HepG2 (cell line): ENCODE results near the gene KIAA1755. TPM values are rescaled to one million over a fixed set of nuclear protein-coding genes. Genes with fewer than 3 reads are reported as not detected.

Experiments used
- ATAC-seq: fragments of 200-7000 bp; cut with Tn5 transposase; 3 replicates; pipeline ENCODE4 v1.9.1; 2020; ENCODE audit warnings: mild to moderate bottlenecking, moderate library complexity
- BruUV-seq: library from RNA; stranded (reverse); fragments of 400-500 nt; replicated peaks from 2 replicates; lab custom pipeline; 2021; lab: Mats Ljungman, UMichigan
- CTCF ChIA-PET: fragments of 300-600 bp; formaldehyde crosslinking; extraction: SDS; loops from one replicate; lab custom pipeline; 2021; ENCODE audit warnings: low total read pairs, inconsistent platforms, low intra/inter-chr PET ratio; lab: Yijun Ruan, JAX
- POLR2A ChIA-PET: fragments of 350-600 bp; sonication (Branson Sonifier 250); formaldehyde crosslinking; loops from one replicate; lab custom pipeline; 2020; ENCODE audit warnings: antibody characterized with exemption, inconsistent platforms; lab: Yijun Ruan, JAX
- DNase-seq: peaks from one replicate; pipeline ENCODE4 v3.0.0-alpha.2; 2015; ENCODE audit warnings: low spot score
- FAIRE-seq: peaks from 3 replicates; lab custom pipeline; 2011; peaks lifted over from hg19 to GRCh38; lab: Jason Lieb, UNC
- H2AFZ ChIP-seq: one replicate; pipeline ENCODE4 v1.6.1; 2011; ENCODE audit warnings: low read length, inconsistent platforms
- H3K27ac ChIP-seq: fragments of 300-600 bp; 3 replicates; pipeline ENCODE4 v1.8.0; 2011; ENCODE audit warnings: mixed run types, mild to moderate bottlenecking, mixed read lengths, low read length, inconsistent platforms; ENCODE audit not compliant: insufficient read depth; ENCODE audit errors: extremely low read length
- H3K27me3 ChIP-seq, 2 experiments: fragments of 200-600 bp in 1 of 2; 2 replicates in 1 of 2; 3 replicates in 1 of 2; pipeline versions ENCODE4 v1.6.0 to v1.8.0; 2011; ENCODE audit warnings: low read length in 2 of 2, mild to moderate bottlenecking in 2 of 2, moderate library complexity in 2 of 2, inconsistent platforms in 1 of 2; ENCODE audit not compliant: insufficient read depth in 2 of 2, control insufficient read depth in 1 of 2
- H3K36me3 ChIP-seq, 2 experiments: fragments of 200-600 bp in 1 of 2; replicated peaks in 1 of 2; 2 replicates in 1 of 2; 3 replicates in 1 of 2; pipeline versions ENCODE4 v1.5.1 to v1.8.0; 2011; ENCODE audit warnings: low read length in 2 of 2, inconsistent platforms in 1 of 2; ENCODE audit not compliant: insufficient read depth in 2 of 2, control insufficient read depth in 1 of 2
- H3K4me1 ChIP-seq: 2 replicates; pipeline ENCODE4 v1.5.1; 2012; ENCODE audit warnings: low read length, inconsistent platforms; ENCODE audit not compliant: insufficient read depth
- H3K4me2 ChIP-seq: 2 replicates; pipeline ENCODE4 v1.6.0; 2011; ENCODE audit warnings: low read depth, low read length, inconsistent platforms
- H3K4me3 ChIP-seq, 3 experiments: fragments of 200-600 bp in 1 of 3; sonication (generic), shearing (Covaris generic) in 1 of 3; replicated peaks in 1 of 3; 2 replicates each; pipeline ENCODE4 v1.5.1; 2011 to 2016; ENCODE audit warnings: low read length in 3 of 3, inconsistent platforms in 2 of 3, low read depth in 2 of 3, mild to moderate bottlenecking in 2 of 3, control low read depth in 1 of 3, mixed read lengths in 1 of 3; ENCODE audit not compliant: insufficient read depth in 1 of 3
- H3K79me2 ChIP-seq: one replicate; pipeline ENCODE4 v1.6.1; 2011; ENCODE audit warnings: low read length, inconsistent platforms; ENCODE audit not compliant: insufficient read depth
- H3K9ac ChIP-seq: 2 replicates; pipeline ENCODE4 v1.6.0; 2011; ENCODE audit warnings: mild to moderate bottlenecking, low read depth, low read length, inconsistent platforms; ENCODE audit not compliant: insufficient read depth
- H3K9me3 ChIP-seq: 2 replicates; pipeline ENCODE4 v1.5.1; 2012; ENCODE audit warnings: mild to moderate bottlenecking, low read length
- H4K20me1 ChIP-seq: 2 replicates; pipeline ENCODE4 v1.6.0; 2011; ENCODE audit warnings: inconsistent platforms, mild to moderate bottlenecking, low read length, moderate library complexity; ENCODE audit not compliant: insufficient read depth
- ARNTL ChIP-seq: sonication (generic); formaldehyde crosslinking; IDR thresholded peaks from 2 replicates; pipeline ENCODE4 v1.4.0; 2020; ENCODE audit warnings: mild to moderate bottlenecking, missing genetic modification reagents
- ISX ChIP-seq: sonication (generic); formaldehyde crosslinking; conservative IDR thresholded peaks from 2 replicates; pipeline ENCODE4 v1.5.0; 2020; ENCODE audit warnings: missing genetic modification reagents
- PAX8 ChIP-seq: sonication (generic); formaldehyde crosslinking; IDR thresholded peaks from 2 replicates; pipeline ENCODE4 v1.8.0; 2022; ENCODE audit warnings: mild to moderate bottlenecking, missing genetic modification reagents, borderline replicate concordance
- SP5 ChIP-seq: IDR thresholded peaks from 2 replicates; pipeline ENCODE4 v1.6.1; 2016; ENCODE audit warnings: low read depth, borderline replicate concordance
- TARDBP ChIP-seq: sonication (generic); formaldehyde crosslinking; IDR thresholded peaks from 2 replicates; pipeline ENCODE4 v1.8.0; 2022; ENCODE audit warnings: mild to moderate bottlenecking, missing genetic modification reagents
- TCF7 ChIP-seq: sonication (generic); IDR thresholded peaks from 2 replicates; pipeline ENCODE4 v1.6.1; 2016; ENCODE audit warnings: antibody characterized with exemption, low read depth
- TOPORS ChIP-seq: sonication (generic); formaldehyde crosslinking; IDR thresholded peaks from 2 replicates; pipeline ENCODE4 v1.8.0; 2023; ENCODE audit warnings: mild to moderate bottlenecking, missing genetic modification reagents
- YEATS2 ChIP-seq: sonication (generic); formaldehyde crosslinking; IDR thresholded peaks from 2 replicates; pipeline ENCODE4 v1.4.0; 2020; ENCODE audit warnings: missing genetic modification reagents, borderline replicate concordance
- ZNF629 ChIP-seq: sonication (generic); formaldehyde crosslinking; conservative IDR thresholded peaks from 2 replicates; pipeline ENCODE4 v1.5.0; 2020; ENCODE audit warnings: missing genetic modification reagents
- WGBS: methylation state at CpG from one replicate; pipeline ENCODE4 v1.1.6; 2017; ENCODE audit warnings: low lambda C conversion rate; 5-methylcytosine and 5-hydroxymethylcytosine counted together
- in situ Hi-C: cut with HindIII; loops from 2 replicates; pipeline ENCODE4 v1.10.0; 2017; ENCODE audit warnings: low pct_unique_long_range_greater_than_20kb; ENCODE audit not compliant: extremely low pct_ligation_motif_present
- intact Hi-C: fragments of 100-400 bp; cut with micrococcal nuclease; formaldehyde crosslinking; loops from one replicate; pipeline ENCODE4 v1.10.0; 2022; ENCODE audit not compliant: unreplicated experiment
- polyA plus RNA-seq, 8 experiments: library from polyadenylated mRNA; depleted of rRNA in 3 of 8; stranded (reverse) in 7 of 8; unstranded in 1 of 8; fragments of >200 nt; fragmentation: Illumina TruSeq in 4 of 8; extraction: Trizol in 4 of 8; gene quantifications; 2 replicates each; pipeline versions ENCODE4 v1.2.1 to v1.2.3, GENCODE V29; 2011 to 2016; ENCODE audit warnings: low read depth in 4 of 8, missing spikeins in 1 of 8, mixed read lengths in 1 of 8; ENCODE audit not compliant: insufficient read depth in 1 of 8
- total RNA-seq, 5 experiments: library from RNA; depleted of rRNA; stranded (reverse); fragments of >200 nt; fragmentation: Illumina TruSeq; extraction: Trizol; gene quantifications; 2 replicates each; pipeline ENCODE4 v1.2.3, GENCODE V29; 2016; ENCODE audit warnings: low read depth in 1 of 5
- TF ChIP-seq, protein P1 (sequence below): sonication (generic); formaldehyde crosslinking; IDR thresholded peaks from 2 replicates; pipeline ENCODE4 v1.4.0; 2020; ENCODE audit warnings: mild to moderate bottlenecking, missing genetic modification reagents, borderline replicate concordance
- TF ChIP-seq, protein P2 (sequence below): sonication (generic); formaldehyde crosslinking; IDR thresholded peaks from 2 replicates; pipeline ENCODE4 v1.9.0; 2021; ENCODE audit warnings: mild to moderate bottlenecking, missing genetic modification reagents

The KIAA1755 gene
- total and polyA plus RNA-seq, 2 of the 13 experiments (the other 11 are each of a cell fraction or from before 2014, with no cell fraction given), result 0.04 TPM; not detected in 1

DNA sequence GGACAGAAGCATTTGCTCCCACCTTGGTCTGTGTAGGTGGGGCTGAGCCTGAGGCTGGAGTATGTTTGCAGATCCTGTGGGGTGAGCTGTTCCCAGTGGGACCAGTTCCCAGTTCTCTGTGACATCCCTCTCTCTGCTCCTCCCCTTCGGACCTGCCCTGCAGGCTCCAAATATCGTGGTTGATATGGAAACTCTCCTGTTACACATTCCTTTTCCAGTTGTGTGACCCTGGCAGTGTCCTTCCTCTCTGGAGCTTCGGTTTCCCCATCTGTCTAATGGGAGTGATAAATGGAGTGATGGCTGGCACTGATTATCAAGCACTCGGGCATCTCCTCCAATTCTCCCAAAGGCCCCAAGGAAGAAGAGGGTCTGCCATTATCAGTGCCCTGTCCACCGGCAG, 79.8 kb downstream of the KIAA1755 start:
- in situ Hi-C loops, result no loop called here
- 0 out of 2 replicates have a peak, but pooled peaks have one; percentile 16 for TF ChIP-seq ZNF629 (CRISPR knock-in tag)
- no peak for TF ChIP-seq YEATS2 (CRISPR knock-in tag)
- 0 out of 2 replicates have a peak, but pooled peaks have one; percentile 3 for TF ChIP-seq TCF7
- TF ChIP-seq, all 625 proteins: peak for 2
- Histone ChIP-seq H4K20me1 (no peaks in the 10 kb centered on the region), H2AFZ (no peak overlapping the region), H3K4me2 (no peak overlapping the region), H3K27ac (no peak overlapping the region), H3K27me3 (peaks cover 7 to 34% of the 10 kb centered on the region in 2 experiments; a peak in 4 of 5 replicates), H3K9ac (no peak overlapping the region), H3K4me3 (no peak overlapping the region), H3K36me3 (no peaks in the 10 kb centered on the region), H3K79me2 (no peaks in the 10 kb centered on the region), H3K4me1 (no peaks in the 10 kb centered on the region), H3K9me3 (no peaks in the 10 kb centered on the region)
- CTCF ChIA-PET, result no interaction called here
- FAIRE-seq (no peak), DNase-seq (no peak), ATAC-seq (no peak)
- intact Hi-C loops, result no loop called here
- no TSS peak for BruUV-seq
- POLR2A ChIA-PET, result interaction anchor here (0.8 kb wide), 1 partner anchor 37 kb away, joined by 3 read pairs; no protein-coding TSS in a partner anchor
- WGBS, result 28% methylated on average over 5 of the region's 5 CpGs

DNA sequence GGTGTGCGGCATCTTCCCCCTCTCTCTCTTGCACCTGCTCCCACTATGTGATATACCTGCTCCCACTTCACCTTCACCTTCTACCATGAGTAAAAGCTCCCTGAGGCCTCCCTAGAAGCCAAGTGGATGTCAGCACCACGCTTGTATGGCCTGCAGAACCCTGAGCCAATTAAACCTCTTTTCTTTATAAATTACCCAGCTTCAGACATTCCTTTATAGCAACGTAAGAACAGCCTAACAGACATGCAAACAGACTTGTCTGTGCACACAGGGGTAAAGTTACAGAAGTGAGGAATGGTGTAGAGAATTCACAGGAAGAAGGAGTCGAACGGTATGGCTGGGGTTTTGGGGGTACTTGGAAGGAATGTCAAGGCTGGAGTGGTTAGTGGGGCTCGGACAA, 80.7 kb downstream of the KIAA1755 start:
- no peak for ATAC-seq
- ChIA-PET CTCF (no interaction called here), POLR2A (no interaction called here)
- Histone ChIP-seq H3K4me1 (no peaks in the 10 kb centered on the region), H3K36me3 (no peaks in the 10 kb centered on the region), H3K27ac (no peak overlapping the region), H2AFZ (no peak overlapping the region), H3K4me2 (no peak overlapping the region), H3K4me3 (no peak overlapping the region), H3K27me3 (peaks cover 7 to 31% of the 10 kb centered on the region in 2 experiments; a peak in 4 of 5 replicates), H4K20me1 (no peaks in the 10 kb centered on the region), H3K9me3 (no peaks in the 10 kb centered on the region), H3K9ac (no peak overlapping the region), H3K79me2 (no peaks in the 10 kb centered on the region)
- in situ Hi-C loops (no loop called here), intact Hi-C loops (no loop called here)
- DNase-seq, result no peak
- FAIRE-seq, result no peak
- BruUV-seq, result no TSS peak
- WGBS, result 31% methylated on average over 6 of the region's 6 CpGs
- TF ChIP-seq TOPORS (no peak), ARNTL (CRISPR knock-in tag) (no peak), ISX (no peak), TARDBP (CRISPR knock-in tag) (no peak), SP5 (CRISPR knock-in tag) (no peak), PAX8 (CRISPR knock-in tag) (no peak)
- TF ChIP-seq, protein P1, sequence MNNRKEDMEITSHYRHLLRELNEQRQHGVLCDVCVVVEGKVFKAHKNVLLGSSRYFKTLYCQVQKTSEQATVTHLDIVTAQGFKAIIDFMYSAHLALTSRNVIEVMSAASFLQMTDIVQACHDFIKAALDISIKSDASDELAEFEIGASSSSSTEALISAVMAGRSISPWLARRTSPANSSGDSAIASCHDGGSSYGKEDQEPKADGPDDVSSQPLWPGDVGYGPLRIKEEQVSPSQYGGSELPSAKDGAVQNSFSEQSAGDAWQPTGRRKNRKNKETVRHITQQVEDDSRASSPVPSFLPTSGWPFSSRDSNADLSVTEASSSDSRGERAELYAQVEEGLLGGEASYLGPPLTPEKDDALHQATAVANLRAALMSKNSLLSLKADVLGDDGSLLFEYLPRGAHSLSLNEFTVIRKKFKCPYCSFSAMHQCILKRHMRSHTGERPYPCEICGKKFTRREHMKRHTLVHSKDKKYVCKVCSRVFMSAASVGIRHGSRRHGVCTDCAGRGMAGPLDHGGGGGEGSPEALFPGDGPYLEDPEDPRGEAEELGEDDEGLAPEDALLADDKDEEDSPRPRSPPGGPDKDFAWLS (CRISPR knock-in tag), result no peak
- TF ChIP-seq, protein P2, sequence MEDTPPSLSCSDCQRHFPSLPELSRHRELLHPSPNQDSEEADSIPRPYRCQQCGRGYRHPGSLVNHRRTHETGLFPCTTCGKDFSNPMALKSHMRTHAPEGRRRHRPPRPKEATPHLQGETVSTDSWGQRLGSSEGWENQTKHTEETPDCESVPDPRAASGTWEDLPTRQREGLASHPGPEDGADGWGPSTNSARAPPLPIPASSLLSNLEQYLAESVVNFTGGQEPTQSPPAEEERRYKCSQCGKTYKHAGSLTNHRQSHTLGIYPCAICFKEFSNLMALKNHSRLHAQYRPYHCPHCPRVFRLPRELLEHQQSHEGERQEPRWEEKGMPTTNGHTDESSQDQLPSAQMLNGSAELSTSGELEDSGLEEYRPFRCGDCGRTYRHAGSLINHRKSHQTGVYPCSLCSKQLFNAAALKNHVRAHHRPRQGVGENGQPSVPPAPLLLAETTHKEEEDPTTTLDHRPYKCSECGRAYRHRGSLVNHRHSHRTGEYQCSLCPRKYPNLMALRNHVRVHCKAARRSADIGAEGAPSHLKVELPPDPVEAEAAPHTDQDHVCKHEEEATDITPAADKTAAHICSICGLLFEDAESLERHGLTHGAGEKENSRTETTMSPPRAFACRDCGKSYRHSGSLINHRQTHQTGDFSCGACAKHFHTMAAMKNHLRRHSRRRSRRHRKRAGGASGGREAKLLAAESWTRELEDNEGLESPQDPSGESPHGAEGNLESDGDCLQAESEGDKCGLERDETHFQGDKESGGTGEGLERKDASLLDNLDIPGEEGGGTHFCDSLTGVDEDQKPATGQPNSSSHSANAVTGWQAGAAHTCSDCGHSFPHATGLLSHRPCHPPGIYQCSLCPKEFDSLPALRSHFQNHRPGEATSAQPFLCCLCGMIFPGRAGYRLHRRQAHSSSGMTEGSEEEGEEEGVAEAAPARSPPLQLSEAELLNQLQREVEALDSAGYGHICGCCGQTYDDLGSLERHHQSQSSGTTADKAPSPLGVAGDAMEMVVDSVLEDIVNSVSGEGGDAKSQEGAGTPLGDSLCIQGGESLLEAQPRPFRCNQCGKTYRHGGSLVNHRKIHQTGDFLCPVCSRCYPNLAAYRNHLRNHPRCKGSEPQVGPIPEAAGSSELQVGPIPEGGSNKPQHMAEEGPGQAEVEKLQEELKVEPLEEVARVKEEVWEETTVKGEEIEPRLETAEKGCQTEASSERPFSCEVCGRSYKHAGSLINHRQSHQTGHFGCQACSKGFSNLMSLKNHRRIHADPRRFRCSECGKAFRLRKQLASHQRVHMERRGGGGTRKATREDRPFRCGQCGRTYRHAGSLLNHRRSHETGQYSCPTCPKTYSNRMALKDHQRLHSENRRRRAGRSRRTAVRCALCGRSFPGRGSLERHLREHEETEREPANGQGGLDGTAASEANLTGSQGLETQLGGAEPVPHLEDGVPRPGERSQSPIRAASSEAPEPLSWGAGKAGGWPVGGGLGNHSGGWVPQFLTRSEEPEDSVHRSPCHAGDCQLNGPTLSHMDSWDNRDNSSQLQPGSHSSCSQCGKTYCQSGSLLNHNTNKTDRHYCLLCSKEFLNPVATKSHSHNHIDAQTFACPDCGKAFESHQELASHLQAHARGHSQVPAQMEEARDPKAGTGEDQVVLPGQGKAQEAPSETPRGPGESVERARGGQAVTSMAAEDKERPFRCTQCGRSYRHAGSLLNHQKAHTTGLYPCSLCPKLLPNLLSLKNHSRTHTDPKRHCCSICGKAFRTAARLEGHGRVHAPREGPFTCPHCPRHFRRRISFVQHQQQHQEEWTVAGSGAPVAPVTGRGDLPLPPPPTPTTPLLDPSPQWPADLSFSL (CRISPR knock-in tag), result no peak
